CD4-positive, alpha-beta T cell treated with Interleukin-4 for 4 hours (primary cell): ENCODE measurements around the gene ARHGAP28.
"Not testable (repeated sequence)": the region's sequence is repeated elsewhere in the genome, so short reads cannot be mapped to it uniquely, and the experiment has no call there.

Experiments
- DNase-seq: peaks from one replicate; pipeline ENCODE4 v3.0.0-alpha.2; 2020

ARHGAP28 gene

GRCh38 chr18:6778459-6779247 is 49.1 kb downstream of the ARHGAP28 start:
- no peak for DNase-seq

GRCh38 chr18:6781142-6781714 is 51.7 kb downstream of the ARHGAP28 start:
- DNase-seq: no peak

- DNase-seq: no peak
Observed at GRCh38 chr18:6781796-6782195, 52.3 kb downstream of the ARHGAP28 start.

- DNase-seq: no peak
Observed at GRCh38 chr18:6782861-6783260, 53.3 kb downstream of the ARHGAP28 start.

GRCh38 chr18:6784046-6784445 is 54.5 kb downstream of the ARHGAP28 start:
- DNase-seq: no peak

- DNase-seq: no peak
Observed at GRCh38 chr18:6785001-6785400, 55.5 kb downstream of the ARHGAP28 start.

GRCh38 chr18:6785411-6785810 is 55.9 kb downstream of the ARHGAP28 start:
- DNase-seq: no peak

- DNase-seq: no peak
Observed at GRCh38 chr18:6792391-6792790, 62.9 kb downstream of the ARHGAP28 start.

- no peak for DNase-seq
Observed at GRCh38 chr18:6793455-6793854, 63.9 kb downstream of the ARHGAP28 start.

GRCh38 chr18:6793986-6794385 is 64.5 kb downstream of the ARHGAP28 start:
- DNase-seq: no peak

GRCh38 chr18:6795307-6795706 is 65.8 kb downstream of the ARHGAP28 start:
- DNase-seq: no peak

- DNase-seq: no peak
Observed at GRCh38 chr18:6796511-6796910, 67.0 kb downstream of the ARHGAP28 start.

GRCh38 chr18:6797171-6797570 is 67.7 kb downstream of the ARHGAP28 start:
- DNase-seq: no peak

GRCh38 chr18:6798896-6799295 is 69.4 kb downstream of the ARHGAP28 start:
- no peak for DNase-seq

- DNase-seq: not testable (repeated sequence)
Observed at GRCh38 chr18:6800309-6800708, 70.8 kb downstream of the ARHGAP28 start.

GRCh38 chr18:6807515-6808257 is 78.2 kb downstream of the ARHGAP28 start:
- no peak for DNase-seq

- no peak for DNase-seq
Observed at GRCh38 chr18:6810191-6810590, 80.7 kb downstream of the ARHGAP28 start.

- DNase-seq: no peak
Observed at GRCh38 chr18:6811816-6812215, 82.3 kb downstream of the ARHGAP28 start.

- DNase-seq: no peak
Observed at GRCh38 chr18:6814882-6815425, 85.4 kb downstream of the ARHGAP28 start.

- DNase-seq: no peak
Observed at GRCh38 chr18:6816154-6816553, 86.6 kb downstream of the ARHGAP28 start.

- DNase-seq: no peak
Observed at GRCh38 chr18:6819332-6819731, 89.8 kb downstream of the ARHGAP28 start.

GRCh38 chr18:6820314-6820713 is 90.8 kb downstream of the ARHGAP28 start:
- no peak for DNase-seq

- no peak for DNase-seq
Observed at GRCh38 chr18:6821356-6821755, 91.8 kb downstream of the ARHGAP28 start.

GRCh38 chr18:6827161-6827560 is 97.6 kb downstream of the ARHGAP28 start:
- not testable (repeated sequence) for DNase-seq
